ENCODE data around the gene RAB40C.

DNA sequence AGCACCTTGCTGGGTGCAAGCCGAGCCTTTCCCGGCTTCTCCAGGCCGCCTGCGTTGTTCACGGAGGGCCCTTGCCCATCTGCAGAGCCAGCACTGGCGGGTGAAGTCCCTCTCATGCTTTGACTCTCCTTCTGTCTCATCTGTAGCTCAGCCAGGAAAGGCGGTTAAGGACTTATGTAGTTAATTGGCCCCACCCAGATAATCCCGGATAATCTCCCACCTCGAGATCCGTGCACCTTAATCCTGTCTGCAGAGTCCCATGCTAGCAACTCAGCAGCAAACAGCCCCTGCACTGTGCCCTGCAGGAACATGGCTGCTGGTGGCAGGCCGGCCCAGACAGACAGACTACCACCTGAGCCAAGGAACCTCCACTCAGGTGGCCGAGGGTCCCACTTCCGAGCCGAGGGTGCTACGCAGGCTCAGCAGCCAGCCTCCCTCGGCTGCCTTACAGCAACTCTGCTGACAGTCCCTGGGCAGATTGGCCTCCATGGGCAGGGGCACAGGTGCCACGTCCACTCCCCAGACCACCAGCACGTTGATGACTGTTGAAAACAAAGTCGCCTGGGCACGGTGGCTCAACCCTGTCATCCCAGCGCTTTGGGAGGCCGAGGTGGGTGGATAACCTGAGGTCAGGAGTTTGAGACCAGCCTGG is 16.9 kb downstream of the RAB40C start:
- no peak for TF ChIP-seq EZH2 (IDR thresholded peaks at IDR 0.05; ENCODE audit: borderline replicate concordance, insufficient read depth, low read depth, low read length, poor library complexity, severe bottlenecking)
- TF ChIP-seq CTCF (IDR thresholded peaks at IDR 0.05): no peak

Measured in B cell (primary cell).